HEK293T (cell line): ENCODE data around the gene TSPAN18.

ENCODE experiments used
- ARNT ChIP-seq: fragments of 450-650 bp; IDR thresholded peaks from 2 replicates; pipeline ENCODE4 v1.6.1; 2017; ENCODE audit warnings: mild to moderate bottlenecking
- BHLHE40 ChIP-seq: fragments of 450-650 bp; IDR thresholded peaks from 2 replicates; pipeline ENCODE4 v1.6.1; 2016; ENCODE audit warnings: mild to moderate bottlenecking, moderate library complexity, borderline replicate concordance
- CTBP1 ChIP-seq: fragments of 450-650 bp; IDR thresholded peaks from 2 replicates; pipeline ENCODE4 v1.6.1; 2016; ENCODE audit warnings: borderline replicate concordance
- ELF4 ChIP-seq: fragments of 450-650 bp; IDR thresholded peaks from 2 replicates; pipeline ENCODE4 v1.6.1; 2017; ENCODE audit warnings: antibody characterized with exemption
- FOXK2 ChIP-seq: fragments of 450-650 bp; IDR thresholded peaks from 2 replicates; pipeline ENCODE4 v1.6.1; 2016; ENCODE audit warnings: mild to moderate bottlenecking
- FOXM1 ChIP-seq: fragments of 450-650 bp; IDR thresholded peaks from 2 replicates; pipeline ENCODE4 v1.6.1; 2017; ENCODE audit warnings: mild to moderate bottlenecking, borderline replicate concordance
- HDGF ChIP-seq: fragments of 450-650 bp; IDR thresholded peaks from 2 replicates; pipeline ENCODE4 v1.6.1; 2017; ENCODE audit warnings: antibody characterized with exemption, borderline replicate concordance
- L3MBTL2 ChIP-seq: fragments of 450-650 bp; conservative IDR thresholded peaks from 2 replicates; pipeline ENCODE4 v1.6.1; 2016; ENCODE audit warnings: mild to moderate bottlenecking
- LEF1 ChIP-seq: fragments of 450-650 bp; IDR thresholded peaks from 2 replicates; pipeline ENCODE4 v1.6.1; 2017; ENCODE audit warnings: mild to moderate bottlenecking, borderline replicate concordance
- NFRKB ChIP-seq: fragments of 450-650 bp; IDR thresholded peaks from 2 replicates; pipeline ENCODE4 v1.6.1; 2016; ENCODE audit warnings: mild to moderate bottlenecking, moderate library complexity
- SP1 ChIP-seq: fragments of 450-650 bp; IDR thresholded peaks from 2 replicates; pipeline ENCODE4 v1.6.1; 2017
- SUZ12 ChIP-seq: fragments of 450-650 bp; IDR thresholded peaks from 2 replicates; pipeline ENCODE4 v1.6.1; 2016; ENCODE audit warnings: mild to moderate bottlenecking
- TARDBP ChIP-seq: fragments of 450-650 bp; IDR thresholded peaks from 2 replicates; pipeline ENCODE4 v1.6.1; 2016

- no peak for TF ChIP-seq ELF4
- TF ChIP-seq BHLHE40, result no peak
- no peak for TF ChIP-seq TARDBP
- no peak for TF ChIP-seq SUZ12
- TF ChIP-seq NFRKB, result no peak
- TF ChIP-seq LEF1, result no peak
- TF ChIP-seq L3MBTL2, result no peak
- no peak for TF ChIP-seq FOXM1
- TF ChIP-seq CTBP1, result no peak
- no peak for TF ChIP-seq HDGF
- TF ChIP-seq SP1, result no peak
- TF ChIP-seq FOXK2, result no peak
- no peak for TF ChIP-seq ARNT
Observed at GRCh38 chr11:44903518-44903917, 176.8 kb downstream of the TSPAN18 start.
